Gastrocnemius medialis (tissue), 4 donors: ENCODE measurements around the gene RNF44.
"Not testable (repeated sequence)": the region's sequence is repeated elsewhere in the genome, so short reads cannot be mapped to it uniquely, and the experiment has no call there.

Source experiments
- CTCF ChIP-seq, 5 experiments: fragments of 450-650 bp in 3 of 5; fragments of 200-600 bp in 2 of 5; sonication (generic) in 2 of 5; IDR thresholded peaks in 4 of 5; conservative IDR thresholded peaks in 1 of 5; 1 replicate in 4 of 5; 2 replicates in 1 of 5; pipeline ENCODE4 v1.5.1; 2016 to 2019; ENCODE audit warnings: antibody characterized with exemption in 5 of 5, mild to moderate bottlenecking in 3 of 5, moderate library complexity in 3 of 5
- POLR2A ChIP-seq, 2 donors: fragments of 450-650 bp; IDR thresholded peaks; one replicate each; pipeline ENCODE4 v1.6.1; 2017; ENCODE audit warnings: antibody characterized with exemption in 2 of 2, mild to moderate bottlenecking in 2 of 2, moderate library complexity in 2 of 2

DNA sequence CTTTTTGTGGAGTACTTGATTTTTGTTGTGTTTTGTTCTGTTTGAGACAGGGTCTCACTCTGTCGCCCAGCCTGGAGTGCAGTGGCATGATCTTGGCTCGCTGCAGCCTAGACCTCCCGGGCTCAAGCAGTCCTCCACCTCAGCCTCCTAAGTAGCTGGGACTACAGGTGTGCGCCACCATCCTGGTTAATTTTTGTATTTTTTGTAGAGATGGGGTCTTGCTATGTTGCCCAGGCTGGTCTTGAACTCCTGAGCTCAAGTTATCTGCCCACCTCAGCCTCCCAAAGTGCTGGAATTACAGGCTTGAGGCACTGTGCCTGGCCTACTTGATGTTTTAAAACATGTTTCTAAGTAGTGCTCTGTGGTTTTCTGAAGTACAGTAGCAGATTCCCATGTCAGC, 50.0 kb downstream of the RNF44 start:
- not testable (repeated sequence) for TF ChIP-seq POLR2A (IDR thresholded peaks at IDR 0.05); CTCF (IDR thresholded peaks at IDR 0.05 in 4 of 5, conservative IDR thresholded peaks at IDR 0.05 in 1 of 5)
